CD14-positive monocyte (primary cell): ENCODE measurements around the gene FAM228B. TPM values are rescaled to one million over a fixed set of nuclear protein-coding genes. Genes with fewer than 3 reads are reported as not detected.

Experiments used
- DNase-seq, 3 donors: peaks; one replicate each; pipeline ENCODE4 v3.0.0-alpha.2; 2011 to 2022
- H2AFZ ChIP-seq: 2 replicates; pipeline ENCODE4 v1.6.0; 2012; ENCODE audit warnings: mild to moderate bottlenecking, low read depth, low read length, inconsistent platforms; ENCODE audit not compliant: insufficient read depth, poor library complexity, severe bottlenecking
- H3K27ac ChIP-seq, 2 donors: 1 replicate in 1 of 2; 2 replicates in 1 of 2; pipeline ENCODE4 v1.5.1; 2012 to 2013; ENCODE audit warnings: low read length in 2 of 2, control low read depth in 1 of 2, inconsistent platforms in 1 of 2, low read depth in 1 of 2, mild to moderate bottlenecking in 1 of 2
- H3K27me3 ChIP-seq, 2 donors: one replicate each; pipeline versions ENCODE4 v1.6.0 to v1.6.1; 2011 to 2013; ENCODE audit warnings: low read length in 2 of 2; ENCODE audit not compliant: control insufficient read depth in 2 of 2, insufficient read depth in 2 of 2
- H3K36me3 ChIP-seq, 2 donors: replicated peaks in 1 of 2; 1 replicate in 1 of 2; 2 replicates in 1 of 2; pipeline versions ENCODE4 v1.5.1 to v1.6.1; 2012 to 2013; ENCODE audit warnings: low read length in 2 of 2, control low read depth in 1 of 2, inconsistent platforms in 1 of 2, mild to moderate bottlenecking in 1 of 2; ENCODE audit not compliant: insufficient read depth in 2 of 2, control insufficient read depth in 1 of 2
- H3K4me1 ChIP-seq, 2 donors: 1 replicate in 1 of 2; 2 replicates in 1 of 2; pipeline versions ENCODE4 v1.5.1 to v1.6.1; 2012 to 2013; ENCODE audit warnings: low read length in 2 of 2, control low read depth in 1 of 2, inconsistent platforms in 1 of 2, mild to moderate bottlenecking in 1 of 2, moderate library complexity in 1 of 2; ENCODE audit not compliant: insufficient read depth in 2 of 2, control insufficient read depth in 1 of 2
- H3K4me2 ChIP-seq: replicated peaks from 2 replicates; pipeline ENCODE3; 2012; ENCODE audit warnings: low read length, moderate library complexity, mild to moderate bottlenecking; ENCODE audit not compliant: poor library complexity, severe bottlenecking; ENCODE audit errors: extremely low read depth
- H3K4me3 ChIP-seq, 3 experiments: fragments of 200-600 bp in 1 of 3; sonication (generic) in 1 of 3; replicated peaks in 1 of 3; 1 replicate in 2 of 3; 2 replicates in 1 of 3; pipeline ENCODE4 v1.5.1; 2011 to 2013; ENCODE audit warnings: low read length in 3 of 3, mild to moderate bottlenecking in 3 of 3, control low read depth in 2 of 3, low read depth in 2 of 3, inconsistent platforms in 1 of 3, moderate library complexity in 1 of 3
- H3K79me2 ChIP-seq: 2 replicates; pipeline ENCODE4 v1.6.0; 2012; ENCODE audit warnings: mild to moderate bottlenecking, control low read depth, inconsistent platforms, low read length, moderate library complexity; ENCODE audit not compliant: insufficient read depth
- H3K9ac ChIP-seq: 2 replicates; pipeline ENCODE4 v1.6.0; 2017; ENCODE audit warnings: low read length, mild to moderate bottlenecking; ENCODE audit not compliant: insufficient read depth, poor library complexity, severe bottlenecking
- H3K9me3 ChIP-seq, 2 donors: replicated peaks in 1 of 2; 1 replicate in 1 of 2; 2 replicates in 1 of 2; pipeline versions ENCODE4 v1.5.1 to v1.6.1; 2012 to 2013; ENCODE audit warnings: low read length in 2 of 2, control low read depth in 1 of 2; ENCODE audit not compliant: control insufficient read depth in 1 of 2, insufficient read depth in 1 of 2
- H4K20me1 ChIP-seq: 2 replicates; pipeline ENCODE4 v1.6.0; 2012; ENCODE audit warnings: mild to moderate bottlenecking, low read length, control low read depth, moderate library complexity; ENCODE audit not compliant: insufficient read depth
- H3K27ac Mint-ChIP-seq, 7 donors: one replicate each; pipeline ENCODE4 v1.8.0; 2020; ENCODE audit warnings: mild to moderate bottlenecking in 7 of 7, mixed read lengths in 7 of 7, moderate library complexity in 6 of 7, inconsistent platforms in 2 of 7
- H3K27me3 Mint-ChIP-seq, 3 donors: one replicate each; pipeline ENCODE4 v1.8.0; 2021 to 2022; ENCODE audit warnings: low read depth in 3 of 3, mild to moderate bottlenecking in 3 of 3, mixed read lengths in 3 of 3, moderate library complexity in 3 of 3, inconsistent platforms in 1 of 3
- H3K36me3 Mint-ChIP-seq, 2 donors: one replicate each; pipeline ENCODE4 v1.8.0; 2020; ENCODE audit warnings: mixed read lengths in 2 of 2, inconsistent platforms in 1 of 2, mild to moderate bottlenecking in 1 of 2
- H3K4me1 Mint-ChIP-seq: one replicate; pipeline ENCODE4 v1.8.0; 2020; ENCODE audit warnings: mild to moderate bottlenecking, mixed read lengths
- H3K4me3 Mint-ChIP-seq, 2 donors: one replicate each; pipeline ENCODE4 v1.8.0; 2020; ENCODE audit warnings: mild to moderate bottlenecking in 2 of 2, mixed read lengths in 2 of 2, moderate library complexity in 1 of 2
- H3K9me3 Mint-ChIP-seq, 7 donors: one replicate each; pipeline ENCODE4 v1.8.0; 2020 to 2022; ENCODE audit warnings: mixed read lengths in 7 of 7, mild to moderate bottlenecking in 6 of 7, moderate library complexity in 6 of 7, inconsistent platforms in 2 of 7
- CTCF ChIP-seq: fragments of 200-600 bp; IDR thresholded peaks from one replicate; pipeline ENCODE4 v1.8.0; 2022; ENCODE audit warnings: antibody characterized with exemption, mild to moderate bottlenecking
- WGBS: methylation state at CpG from one replicate; pipeline ENCODE4 v1.1.5; 2013; ENCODE audit warnings: missing lambda C conversion rate; ENCODE audit not compliant: insufficient coverage; 5-methylcytosine and 5-hydroxymethylcytosine counted together
- intact Hi-C, 2 donors: fragments of 100-400 bp; cut with micrococcal nuclease; formaldehyde crosslinking; loops; one replicate each; pipeline versions ENCODE4 v1.15.0 to v1.15.1; 2023
- polyA plus RNA-seq, 3 donors: library from polyadenylated mRNA; depleted of rRNA in 1 of 3; unstranded in 2 of 3; stranded (reverse) in 1 of 3; fragments of 300-500 nt in 2 of 3; fragments of >200 nt in 1 of 3; fragmentation: Illumina TruSeq in 2 of 3; gene quantifications; 1 replicate in 2 of 3; 2 replicates in 1 of 3; pipeline ENCODE4 v1.2.3, GENCODE V29; 2012 to 2021

FAM228B gene
- polyA plus RNA-seq, 3 donors, result 6.5 to 16.1 (median 7.5) TPM

- no peaks in the 10 kb centered on the region for H3K79me2 ChIP-seq
- no peak overlapping the region for H3K27ac Mint-ChIP-seq
- no peak overlapping the region for H3K4me3 ChIP-seq
- intact Hi-C loops, result no loop called here
- no peak for TF ChIP-seq CTCF
- peaks cover 0 to 7% (median 5%) of the 10 kb centered on the region in 3 donors for H3K27me3 Mint-ChIP-seq
- peaks cover 2% of the 10 kb centered on the region for H3K4me1 Mint-ChIP-seq
- H2AFZ ChIP-seq, result no peak overlapping the region
- no peak overlapping the region for H3K4me3 Mint-ChIP-seq
- no peaks in the 10 kb centered on the region for H3K4me1 ChIP-seq
- H3K4me2 ChIP-seq, result no peak overlapping the region
- no peaks in the 10 kb centered on the region for H3K36me3 ChIP-seq
- no peaks in the 10 kb centered on the region for H4K20me1 ChIP-seq
- no peak overlapping the region for H3K9ac ChIP-seq
- H3K9me3 Mint-ChIP-seq, result peaks cover 0 to 5% (median under 1%) of the 10 kb centered on the region in 7 donors
- peaks cover 0 to 2% of the 10 kb centered on the region in 2 donors for H3K9me3 ChIP-seq
- no peak for DNase-seq
- no peaks in the 10 kb centered on the region for H3K27me3 ChIP-seq
- no peak overlapping the region for H3K27ac ChIP-seq
- H3K36me3 Mint-ChIP-seq, result no peaks in the 10 kb centered on the region
These were observed 56.4 kb downstream of the FAM228B start for GRCh38 chr2:24179683-24180082.

DNA sequence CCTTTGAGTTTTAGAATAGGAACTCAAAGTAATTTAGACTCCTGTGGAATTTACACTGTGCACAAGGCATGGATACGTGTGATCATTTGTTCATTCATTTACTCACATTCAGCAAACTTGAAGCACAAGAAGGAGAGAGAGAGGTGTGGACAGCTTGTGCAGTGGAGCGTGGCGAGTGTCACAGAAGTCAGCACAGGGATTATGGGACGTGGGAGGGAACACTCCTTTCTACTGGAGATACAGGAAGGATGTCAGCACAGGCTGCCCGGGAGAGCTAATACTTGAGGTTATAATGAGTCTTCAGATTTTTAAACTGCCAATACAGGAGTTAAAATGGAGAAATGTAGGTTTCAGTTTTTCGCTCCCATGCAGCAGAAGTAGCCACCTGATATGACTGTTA, 58.6 kb downstream of the FAM228B start:
- Histone ChIP-seq H3K4me2 (no peak overlapping the region), H3K36me3 (no peaks in the 10 kb centered on the region), H3K4me1 (no peaks in the 10 kb centered on the region), H3K9me3 (no peaks in the 10 kb centered on the region), H3K79me2 (no peaks in the 10 kb centered on the region), H3K4me3 (no peak overlapping the region), H3K27ac (no peak overlapping the region), H4K20me1 (no peaks in the 10 kb centered on the region), H2AFZ (no peak overlapping the region), H3K27me3 (no peaks in the 10 kb centered on the region), H3K9ac (no peak overlapping the region)
- WGBS, result 80% methylated on average over 1 of the region's 6 CpGs
- Mint-ChIP-seq H3K4me3 (no peak overlapping the region), H3K27ac (peak overlapping the region in 1 of 7 donors; percentile 7), H3K36me3 (no peaks in the 10 kb centered on the region), H3K4me1 (peaks cover 2% of the 10 kb centered on the region), H3K9me3 (peaks cover 0 to 5% (median 0%) of the 10 kb centered on the region in 7 donors), H3K27me3 (peaks cover 0 to 7% (median 0%) of the 10 kb centered on the region in 3 donors)
- DNase-seq, result no peak
- intact Hi-C loops, result no loop called here
- no peak for TF ChIP-seq CTCF
